Measurements from ENCODE around the gene CDKN2D. TPM values are rescaled to one million over a fixed set of nuclear protein-coding genes. Genes with fewer than 3 reads are reported as not detected.
A peak's percentile ranks its signal among the peaks of the same experiment; 100 is the strongest.

The CDKN2D gene
- total and polyA plus RNA-seq, 2 of the 13 experiments (the other 11 are each of a cell fraction or from before 2014, with no cell fraction given): 5.4 to 8.6 TPM

GRCh38 chr19:10580979-10581631 lies 12.3 kb upstream of the CDKN2D start (continued):
- TF ChIP-seq ZNF609 (CRISPR knock-in tag; IDR thresholded peaks at IDR 0.05; ENCODE audit: borderline replicate concordance): no peak
- no peak for TF ChIP-seq NBN (conservative IDR thresholded peaks at IDR 0.05)
- TF ChIP-seq PHF5A (CRISPR knock-in tag; IDR thresholded peaks at IDR 0.05; ENCODE audit: low read depth, unreplicated experiment): no peak
- no peak for TF ChIP-seq SNRNP70 (IDR thresholded peaks at IDR 0.05; ENCODE audit: low read depth, low read length)
- TF ChIP-seq SMAD3 (CRISPR knock-in tag; IDR thresholded peaks at IDR 0.05): peak; percentile 36; the same call in 1 of the 2 replicates
- TF ChIP-seq KMT2B (CRISPR knock-in tag; IDR thresholded peaks at IDR 0.05): no peak
- no peak for TF ChIP-seq JARID2 (CRISPR knock-in tag; IDR thresholded peaks at IDR 0.05; ENCODE audit: insufficient replicate concordance)
- no peak for TF ChIP-seq ZBTB42 (CRISPR knock-in tag; IDR thresholded peaks at IDR 0.05)
- no peak for TF ChIP-seq ZNF430 (CRISPR knock-in tag; IDR thresholded peaks at IDR 0.05)
- TF ChIP-seq FOXO4 (CRISPR knock-in tag; conservative IDR thresholded peaks at IDR 0.05): no peak
- TF ChIP-seq THRA (CRISPR knock-in tag; IDR thresholded peaks at IDR 0.05; ENCODE audit: borderline replicate concordance): 0 out of 2 replicates have a peak, but pooled peaks have one; percentile 44
- TF ChIP-seq CEBPZ (IDR thresholded peaks at IDR 0.05; ENCODE audit: low read length): no peak
- no peak for TF ChIP-seq ZBTB21 (CRISPR knock-in tag; IDR thresholded peaks at IDR 0.05)
- TF ChIP-seq MTA3 (CRISPR knock-in tag; IDR thresholded peaks at IDR 0.05): no peak
- TF ChIP-seq RCOR2 (CRISPR knock-in tag; IDR thresholded peaks at IDR 0.05): no peak
- TF ChIP-seq THAP11 (CRISPR knock-in tag; IDR thresholded peaks at IDR 0.05): peak; percentile 55; the same call in 1 of the 2 replicates
- no peak for TF ChIP-seq PCBP1 (IDR thresholded peaks at IDR 0.05; ENCODE audit: borderline replicate concordance, low read depth, low read length)
- no peak for TF ChIP-seq PITX1 (CRISPR knock-in tag; IDR thresholded peaks at IDR 0.05)
- no peak for TF ChIP-seq RFX1 (IDR thresholded peaks at IDR 0.05)
- no peak for TF ChIP-seq RFX3 (CRISPR knock-in tag; IDR thresholded peaks at IDR 0.05)
- TF ChIP-seq FLYWCH1 (CRISPR knock-in tag; IDR thresholded peaks at IDR 0.05): no peak

Measured in HepG2 (cell line).